Prostate gland (tissue), 2 donors: Measurements from ENCODE around the gene PPP2R5A. TPM values are rescaled to one million over a fixed set of nuclear protein-coding genes. Genes with fewer than 3 reads are reported as not detected.
"Not testable (repeated sequence)": the region's sequence is repeated elsewhere in the genome, so short reads cannot be mapped to it uniquely, and the experiment has no call there.

Source experiments
- DNase-seq: peaks from one replicate; pipeline ENCODE4 v3.0.0-alpha.2; 2019; ENCODE audit warnings: low spot score
- H3K27ac ChIP-seq, 2 donors: fragments of 200-600 bp; sonication (generic); 2 replicates each; pipeline ENCODE4 v1.5.1; 2017 to 2019
- H3K27me3 ChIP-seq: fragments of 200-600 bp; sonication (generic); replicated peaks from 2 replicates; pipeline ENCODE4 v1.5.1; 2019; ENCODE audit not compliant: insufficient read depth
- H3K36me3 ChIP-seq, 2 donors: fragments of 200-600 bp; sonication (generic); 1 replicate in 1 of 2; 2 replicates in 1 of 2; pipeline versions ENCODE4 v1.5.1 to v1.8.1; 2017 to 2019
- H3K4me1 ChIP-seq: fragments of 200-600 bp; sonication (generic); replicated peaks from 2 replicates; pipeline ENCODE4 v1.5.1; 2019
- H3K4me3 ChIP-seq, 2 donors: fragments of 200-600 bp; sonication (generic); 2 replicates each; pipeline ENCODE4 v1.5.1; 2017 to 2019
- H3K9me3 ChIP-seq: fragments of 200-600 bp; sonication (generic); 2 replicates; pipeline ENCODE4 v1.5.1; 2017
- CTCF ChIP-seq, 4 experiments: fragments of 200-600 bp in 2 of 4; fragments of 450-650 bp in 2 of 4; sonication (generic) in 2 of 4; IDR thresholded peaks; 1 replicate in 3 of 4; 2 replicates in 1 of 4; pipeline ENCODE4 v1.5.1; 2016 to 2019; ENCODE audit warnings: antibody characterized with exemption in 4 of 4, mild to moderate bottlenecking in 2 of 4, moderate library complexity in 2 of 4
- POLR2A ChIP-seq: fragments of 450-650 bp; IDR thresholded peaks from one replicate; pipeline ENCODE4 v1.6.1; 2016; ENCODE audit warnings: antibody characterized with exemption, mild to moderate bottlenecking
- POLR2AphosphoS5 ChIP-seq: sonication (generic); formaldehyde crosslinking; IDR thresholded peaks from one replicate; pipeline ENCODE4 v1.6.1; 2017; ENCODE audit warnings: antibody characterized with exemption
- WGBS: methylation state at CpG from one replicate; pipeline ENCODE4 v1.1.5; 2018; 5-methylcytosine and 5-hydroxymethylcytosine counted together
- intact Hi-C: fragments of 100-400 bp; cut with DNase I; formaldehyde crosslinking; loops from one replicate; pipeline ENCODE4 v1.14.2; 2022
- total RNA-seq, 2 donors: library from RNA; depleted of rRNA; stranded (reverse); fragments of >200 nt; gene quantifications; one replicate each; pipeline ENCODE4 v1.1.0, GENCODE V29; 2016

PPP2R5A gene
- total RNA-seq, 2 donors from 2014 or later, result 33.5 to 49.5 TPM

- no peaks in the 10 kb centered on the region for H3K4me1 ChIP-seq
- TF ChIP-seq CTCF (IDR thresholded peaks at IDR 0.05) (no peak), POLR2A (no peak)
- no peak overlapping the region for H3K4me3 ChIP-seq
- no peak for DNase-seq
- no peaks in the 10 kb centered on the region for H3K9me3 ChIP-seq
- no peak overlapping the region for H3K27ac ChIP-seq
- no peaks in the 10 kb centered on the region for H3K27me3 ChIP-seq
- intact Hi-C loops, result no loop called here
- WGBS, result 93% methylated on average over 2 of the region's 2 CpGs
- H3K36me3 ChIP-seq, result no peaks in the 10 kb centered on the region
These were observed 30.0 kb downstream of the PPP2R5A start for GRCh38 chr1:212315184-212315583.

- DNase-seq, result no peak
- no peaks in the 10 kb centered on the region for H3K36me3 ChIP-seq
- intact Hi-C loops, result no loop called here
These were observed 30.7 kb downstream of the PPP2R5A start for GRCh38 chr1:212315907-212316306.

GRCh38 chr1:212317916-212318315, 32.7 kb downstream of the PPP2R5A start:
- 88% methylated on average over 2 of the region's 2 CpGs for WGBS
- H3K4me1 ChIP-seq, result no peaks in the 10 kb centered on the region
- H3K9me3 ChIP-seq, result no peaks in the 10 kb centered on the region
- no peak overlapping the region for H3K4me3 ChIP-seq
- intact Hi-C loops, result no loop called here
- no peak for TF ChIP-seq POLR2AphosphoS5
- no peak for TF ChIP-seq CTCF (IDR thresholded peaks at IDR 0.05)
- no peak for TF ChIP-seq POLR2A
- no peak for DNase-seq
- H3K27ac ChIP-seq, result no peak overlapping the region
- H3K36me3 ChIP-seq, result no peaks in the 10 kb centered on the region
- no peaks in the 10 kb centered on the region for H3K27me3 ChIP-seq

More at GRCh38 chr1:212315907-212316306, 30.7 kb downstream of the PPP2R5A start:
- Histone ChIP-seq H3K9me3 (no peaks in the 10 kb centered on the region), H3K27me3 (no peaks in the 10 kb centered on the region), H3K4me3 (no peak overlapping the region), H3K4me1 (no peaks in the 10 kb centered on the region), H3K27ac (no peak overlapping the region)
- TF ChIP-seq POLR2A (no peak), POLR2AphosphoS5 (no peak), CTCF (IDR thresholded peaks at IDR 0.05) (no peak)

GRCh38 chr1:212321031-212321430, 35.8 kb downstream of the PPP2R5A start:
- DNase-seq, H3K9me3 ChIP-seq, intact Hi-C loops, H3K27me3 ChIP-seq, H3K4me3 ChIP-seq, H3K27ac ChIP-seq, H3K4me1 ChIP-seq, H3K36me3 ChIP-seq: not testable (repeated sequence)
- WGBS, result 88% methylated on average over 8 of the region's 34 CpGs

GRCh38 chr1:212323066-212323465, 37.9 kb downstream of the PPP2R5A start:
- no peak for DNase-seq
- 68% methylated on average over 3 of the region's 3 CpGs for WGBS
- H3K27ac ChIP-seq, result no peak overlapping the region
- no peaks in the 10 kb centered on the region for H3K27me3 ChIP-seq
- no peak overlapping the region for H3K4me3 ChIP-seq
- no peaks in the 10 kb centered on the region for H3K9me3 ChIP-seq
- TF ChIP-seq CTCF (IDR thresholded peaks at IDR 0.05) (no peak), POLR2A (no peak), POLR2AphosphoS5 (no peak)
- no peaks in the 10 kb centered on the region for H3K36me3 ChIP-seq
- intact Hi-C loops, result no loop called here
- H3K4me1 ChIP-seq, result no peaks in the 10 kb centered on the region
